GM18519 (cell line): ENCODE results near the gene MASTL.
A peak's percentile ranks its signal among the peaks of the same experiment; 100 is the strongest.
"Not testable (repeated sequence)": the region's sequence is repeated elsewhere in the genome, so short reads cannot be mapped to it uniquely, and the experiment has no call there.

Experiments used
- ATAC-seq: cut with Tn5 transposase; IDR thresholded peaks from one replicate; pipeline ENCODE4 v1.9.1; 2021; ENCODE audit warnings: mild to moderate bottlenecking, moderate library complexity; ENCODE audit not compliant: unreplicated experiment, low FRiP score

The MASTL gene

GRCh38 chr10:27155066-27155754, at the start of gene MASTL:
Gene MASTL, plus strand, starts transcription at chr10:27155352. Its CDS starts 75 bp downstream, at chr10:27155427.
- peak; percentile 79 for ATAC-seq

- no peak for ATAC-seq
Measured at GRCh38 chr10:27108165-27108564, 47.0 kb upstream of the MASTL start.

- ATAC-seq, result no peak
Measured at GRCh38 chr10:27134371-27134770, 20.8 kb upstream of the MASTL start.

- ATAC-seq, result no peak
Measured at GRCh38 chr10:27138277-27138676, 16.9 kb upstream of the MASTL start.

- ATAC-seq, result no peak
Measured at GRCh38 chr10:27143686-27144085, 11.5 kb upstream of the MASTL start.

GRCh38 chr10:27145937-27146336, 9.2 kb upstream of the MASTL start:
- no peak for ATAC-seq

GRCh38 chr10:27147701-27148100, 7.5 kb upstream of the MASTL start:
- ATAC-seq, result no peak

- no peak for ATAC-seq
Measured at GRCh38 chr10:27150261-27150660, 4.9 kb upstream of the MASTL start.

GRCh38 chr10:27152687-27153086, 2.5 kb upstream of the MASTL start:
- no peak for ATAC-seq

- no peak for ATAC-seq
Measured at GRCh38 chr10:27153329-27153728, 1.8 kb upstream of the MASTL start.

GRCh38 chr10:27153845-27154193, 1.3 kb upstream of the MASTL start:
- peak; percentile 2 for ATAC-seq

GRCh38 chr10:27156566-27156965, 1.4 kb downstream of the MASTL start:
- not testable (repeated sequence) for ATAC-seq

GRCh38 chr10:27157150-27157549, 2.0 kb downstream of the MASTL start:
- no peak for ATAC-seq

- no peak for ATAC-seq
Measured at GRCh38 chr10:27158421-27158820, 3.3 kb downstream of the MASTL start.

- ATAC-seq, result no peak
Measured at GRCh38 chr10:27169849-27170248, 14.7 kb downstream of the MASTL start.

GRCh38 chr10:27188259-27188658, 33.1 kb downstream of the MASTL start:
- ATAC-seq, result no peak

- ATAC-seq, result no peak
Measured at GRCh38 chr10:27188897-27189296, 33.7 kb downstream of the MASTL start.

- ATAC-seq, result no peak
Measured at GRCh38 chr10:27190508-27190907, 35.4 kb downstream of the MASTL start.

- ATAC-seq, result no peak
Measured at GRCh38 chr10:27192284-27192683, 37.1 kb downstream of the MASTL start.

- no peak for ATAC-seq
Measured at GRCh38 chr10:27197980-27198620, 42.9 kb downstream of the MASTL start.

- ATAC-seq, result no peak
Measured at GRCh38 chr10:27203806-27204205, 48.7 kb downstream of the MASTL start.

GRCh38 chr10:27207350-27207749, 52.2 kb downstream of the MASTL start:
- no peak for ATAC-seq
